Measurements from ENCODE around the gene TMEM129.

The TMEM129 gene

DNA sequence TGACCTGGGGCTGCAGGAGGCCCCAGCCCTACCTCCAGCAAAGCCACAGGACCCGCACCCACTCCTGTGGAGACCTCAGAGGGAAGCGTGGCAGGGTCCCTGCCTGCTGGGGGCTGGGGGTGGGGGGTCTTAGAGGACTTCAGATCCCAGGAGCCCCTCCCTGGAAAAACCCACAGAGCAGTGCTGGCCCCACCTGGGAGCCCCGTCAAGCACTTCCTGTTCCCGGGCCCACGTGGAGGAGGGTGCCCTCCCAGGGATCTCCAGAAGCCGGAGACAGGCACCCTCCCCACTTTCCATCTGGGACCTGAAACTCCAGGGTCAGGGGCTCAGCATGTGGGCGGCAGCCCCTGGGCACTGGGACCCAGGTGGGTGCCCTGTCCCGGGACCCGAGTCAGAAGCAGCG, 32.2 kb upstream of the TMEM129 start:
- Histone ChIP-seq H3K4me1 (ENCODE audit: insufficient read depth, low read length) (peaks cover 5% of the 10 kb centered on the region), H3K36me3 (ENCODE audit: insufficient read depth, low read length) (no peaks in the 10 kb centered on the region), H3K27ac (ENCODE audit: low read length) (no peak overlapping the region), H3K4me2 (ENCODE audit: insufficient read depth, low read length) (no peak overlapping the region), H4K20me1 (ENCODE audit: insufficient read depth, low read length) (peaks cover 11% of the 10 kb centered on the region), H3K79me2 (ENCODE audit: insufficient read depth, low read length) (no peaks in the 10 kb centered on the region), H3K27me3 (ENCODE audit: insufficient read depth, low read length, poor library complexity) (no peaks in the 10 kb centered on the region), H2AFZ (ENCODE audit: low read depth, low read length) (no peak overlapping the region), H3K9ac (ENCODE audit: low read depth, low read length) (no peak overlapping the region), H3K9me3 (ENCODE audit: insufficient read depth, low read length, severe bottlenecking) (no peaks in the 10 kb centered on the region), H3K4me3 (ENCODE audit: low read depth in 1 of 2, low read length in 2 of 2) (no peak overlapping the region)
- no peak for TF ChIP-seq EZH2 (IDR thresholded peaks at IDR 0.05; ENCODE audit: borderline replicate concordance, low read depth, low read length, severe bottlenecking)
- TF ChIP-seq, protein P1, sequence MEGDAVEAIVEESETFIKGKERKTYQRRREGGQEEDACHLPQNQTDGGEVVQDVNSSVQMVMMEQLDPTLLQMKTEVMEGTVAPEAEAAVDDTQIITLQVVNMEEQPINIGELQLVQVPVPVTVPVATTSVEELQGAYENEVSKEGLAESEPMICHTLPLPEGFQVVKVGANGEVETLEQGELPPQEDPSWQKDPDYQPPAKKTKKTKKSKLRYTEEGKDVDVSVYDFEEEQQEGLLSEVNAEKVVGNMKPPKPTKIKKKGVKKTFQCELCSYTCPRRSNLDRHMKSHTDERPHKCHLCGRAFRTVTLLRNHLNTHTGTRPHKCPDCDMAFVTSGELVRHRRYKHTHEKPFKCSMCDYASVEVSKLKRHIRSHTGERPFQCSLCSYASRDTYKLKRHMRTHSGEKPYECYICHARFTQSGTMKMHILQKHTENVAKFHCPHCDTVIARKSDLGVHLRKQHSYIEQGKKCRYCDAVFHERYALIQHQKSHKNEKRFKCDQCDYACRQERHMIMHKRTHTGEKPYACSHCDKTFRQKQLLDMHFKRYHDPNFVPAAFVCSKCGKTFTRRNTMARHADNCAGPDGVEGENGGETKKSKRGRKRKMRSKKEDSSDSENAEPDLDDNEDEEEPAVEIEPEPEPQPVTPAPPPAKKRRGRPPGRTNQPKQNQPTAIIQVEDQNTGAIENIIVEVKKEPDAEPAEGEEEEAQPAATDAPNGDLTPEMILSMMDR (IDR thresholded peaks at IDR 0.05; ENCODE audit: borderline replicate concordance, extremely low read depth, low read length, poor library complexity, severe bottlenecking), result no peak
- no peak for ATAC-seq (ENCODE audit: insufficient read depth, low read depth)
- DNase-seq, result no peak

DNA sequence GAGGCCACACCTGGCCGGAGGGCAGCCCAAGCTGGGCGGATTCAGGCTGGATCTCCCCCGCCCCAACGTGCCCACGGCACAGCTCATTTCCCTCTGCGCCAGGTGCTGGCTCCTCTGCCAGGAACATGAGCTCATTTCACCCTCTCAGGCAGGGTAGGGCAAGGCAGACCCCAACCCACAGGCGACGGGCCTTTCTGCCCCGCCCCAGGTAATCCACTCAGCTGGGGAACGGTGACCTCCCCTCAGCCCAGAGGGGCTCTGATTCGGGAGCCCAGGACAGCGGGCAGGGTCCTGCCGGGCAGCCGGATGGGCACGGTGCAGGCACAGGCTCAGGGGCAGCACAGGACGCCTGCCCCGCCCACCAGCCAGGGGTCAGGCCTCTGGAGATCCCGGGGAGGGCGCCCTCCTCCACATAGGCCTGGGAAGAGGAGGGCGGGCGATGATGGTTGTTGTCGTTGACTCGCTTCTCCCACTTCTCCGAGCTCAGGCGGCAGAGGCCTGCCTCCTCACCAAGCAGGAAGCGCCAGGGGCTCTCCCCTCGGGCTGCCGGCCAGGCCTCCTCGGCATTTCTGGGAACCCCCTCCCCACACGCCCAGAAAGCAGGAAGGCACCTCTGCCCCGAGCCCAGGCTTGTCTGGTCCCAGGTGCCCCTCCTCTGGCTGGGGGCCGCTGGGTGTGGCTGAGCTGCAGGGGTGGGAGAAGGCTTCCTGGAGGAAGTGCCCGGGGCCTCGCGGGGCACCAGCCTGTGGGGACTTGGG, 31.3 kb upstream of the TMEM129 start:
- no peak overlapping the region for H3K27ac ChIP-seq (ENCODE audit: low read length)
- H3K79me2 ChIP-seq (ENCODE audit: insufficient read depth, low read length), result no peaks in the 10 kb centered on the region
- H3K9me3 ChIP-seq (ENCODE audit: insufficient read depth, low read length, severe bottlenecking), result no peaks in the 10 kb centered on the region
- no peak overlapping the region for H3K9ac ChIP-seq (ENCODE audit: low read depth, low read length)
- no peak overlapping the region for H3K4me2 ChIP-seq (ENCODE audit: insufficient read depth, low read length)
- TF ChIP-seq, protein P1 (IDR thresholded peaks at IDR 0.05; ENCODE audit: borderline replicate concordance, extremely low read depth, low read length, poor library complexity, severe bottlenecking), result no peak
- TF ChIP-seq EZH2 (IDR thresholded peaks at IDR 0.05; ENCODE audit: borderline replicate concordance, low read depth, low read length, severe bottlenecking), result no peak
- peaks cover 6% of the 10 kb centered on the region for H3K4me1 ChIP-seq (ENCODE audit: insufficient read depth, low read length)
- DNase-seq, result peak; percentile 32
- no peak overlapping the region for H3K4me3 ChIP-seq (ENCODE audit: low read depth in 1 of 2, low read length in 2 of 2)
- no peak overlapping the region for H2AFZ ChIP-seq (ENCODE audit: low read depth, low read length)
- peaks cover 17% of the 10 kb centered on the region for H4K20me1 ChIP-seq (ENCODE audit: insufficient read depth, low read length)
- H3K36me3 ChIP-seq (ENCODE audit: insufficient read depth, low read length), result no peaks in the 10 kb centered on the region
- H3K27me3 ChIP-seq (ENCODE audit: insufficient read depth, low read length, poor library complexity), result no peaks in the 10 kb centered on the region
- ATAC-seq (ENCODE audit: insufficient read depth, low read depth), result no peak

DNA sequence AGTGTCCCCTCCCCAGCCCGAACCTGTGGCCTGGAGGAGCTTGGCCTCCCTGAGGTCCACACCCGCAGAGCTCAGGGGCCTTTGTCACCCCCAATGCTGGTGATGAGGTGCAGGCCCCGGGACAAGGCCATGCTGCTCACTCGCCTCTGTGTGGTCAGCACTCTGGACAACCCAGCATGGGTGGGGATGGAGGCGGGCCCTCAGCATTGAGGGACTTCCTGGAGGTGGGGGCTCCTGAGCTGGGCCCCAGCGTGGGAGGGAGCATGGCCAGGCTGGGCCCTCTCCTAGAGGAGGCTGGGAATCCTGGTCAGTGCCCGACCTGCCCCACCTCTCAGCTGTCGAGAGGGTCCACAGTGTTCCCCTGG, 30.8 kb upstream of the TMEM129 start:
- no peak for TF ChIP-seq EZH2 (IDR thresholded peaks at IDR 0.05; ENCODE audit: borderline replicate concordance, low read depth, low read length, severe bottlenecking)
- TF ChIP-seq, protein P1 (IDR thresholded peaks at IDR 0.05; ENCODE audit: borderline replicate concordance, extremely low read depth, low read length, poor library complexity, severe bottlenecking), result no peak
- no peaks in the 10 kb centered on the region for H3K9me3 ChIP-seq (ENCODE audit: insufficient read depth, low read length, severe bottlenecking)
- H4K20me1 ChIP-seq (ENCODE audit: insufficient read depth, low read length), result peaks cover 17% of the 10 kb centered on the region
- no peak overlapping the region for H3K4me2 ChIP-seq (ENCODE audit: insufficient read depth, low read length)
- DNase-seq (no peak), ATAC-seq (ENCODE audit: insufficient read depth, low read depth) (no peak)
- no peaks in the 10 kb centered on the region for H3K27me3 ChIP-seq (ENCODE audit: insufficient read depth, low read length, poor library complexity)
- H3K4me3 ChIP-seq (ENCODE audit: low read depth in 1 of 2, low read length in 2 of 2), result no peak overlapping the region
- no peak overlapping the region for H3K9ac ChIP-seq (ENCODE audit: low read depth, low read length)
- H3K79me2 ChIP-seq (ENCODE audit: insufficient read depth, low read length), result no peaks in the 10 kb centered on the region
- H3K36me3 ChIP-seq (ENCODE audit: insufficient read depth, low read length), result no peaks in the 10 kb centered on the region
- H3K27ac ChIP-seq (ENCODE audit: low read length), result no peak overlapping the region
- H3K4me1 ChIP-seq (ENCODE audit: insufficient read depth, low read length), result peaks cover 6% of the 10 kb centered on the region
- H2AFZ ChIP-seq (ENCODE audit: low read depth, low read length), result no peak overlapping the region
